ENCODE measurements around the gene EVA1C.
"Not testable (repeated sequence)": the region's sequence is repeated elsewhere in the genome, so short reads cannot be mapped to it uniquely, and the experiment has no call there.

EVA1C gene

DNA sequence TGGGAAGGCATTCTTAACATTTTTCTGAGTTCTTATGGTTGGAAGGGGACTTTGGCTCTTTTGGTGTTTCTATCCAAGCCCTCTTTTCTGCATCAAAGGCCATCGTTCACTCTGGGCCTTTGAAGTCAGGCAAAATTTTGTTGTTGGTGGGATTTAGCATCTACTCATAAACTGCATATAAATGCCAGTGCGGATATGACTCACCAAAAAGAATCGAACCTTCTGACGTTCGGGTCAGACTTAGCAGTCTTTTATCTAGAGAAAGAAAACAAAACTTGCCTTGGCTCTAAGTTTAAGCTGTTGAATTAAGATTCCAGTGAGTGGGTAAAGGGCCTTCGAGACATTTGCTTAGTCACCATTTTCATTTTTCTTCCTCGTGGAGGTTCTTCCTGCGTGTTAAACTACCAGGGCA, 51.4 kb downstream of the EVA1C start:
- DNase-seq: peak; percentile 50

DNA sequence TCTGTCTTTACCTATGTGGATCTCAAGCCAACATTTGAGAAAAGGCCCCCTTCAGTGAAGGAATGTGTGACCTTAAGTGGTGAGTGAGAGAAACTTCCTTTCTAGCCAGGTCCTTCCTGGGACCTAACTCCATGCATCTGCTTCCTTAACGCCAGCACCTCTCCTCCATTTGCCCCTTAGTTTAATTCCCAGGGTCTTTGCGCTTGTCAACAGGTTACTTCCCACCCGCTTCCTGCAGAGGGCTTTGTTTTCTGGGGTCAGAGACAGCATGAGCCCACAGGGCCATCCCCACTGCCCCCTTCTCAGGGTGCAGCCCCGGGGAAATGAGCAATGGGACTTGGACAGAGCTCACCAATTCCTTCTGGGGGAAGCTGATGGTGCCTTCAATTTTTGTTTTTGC, 54.8 kb downstream of the EVA1C start:
- DNase-seq: no peak

DNA sequence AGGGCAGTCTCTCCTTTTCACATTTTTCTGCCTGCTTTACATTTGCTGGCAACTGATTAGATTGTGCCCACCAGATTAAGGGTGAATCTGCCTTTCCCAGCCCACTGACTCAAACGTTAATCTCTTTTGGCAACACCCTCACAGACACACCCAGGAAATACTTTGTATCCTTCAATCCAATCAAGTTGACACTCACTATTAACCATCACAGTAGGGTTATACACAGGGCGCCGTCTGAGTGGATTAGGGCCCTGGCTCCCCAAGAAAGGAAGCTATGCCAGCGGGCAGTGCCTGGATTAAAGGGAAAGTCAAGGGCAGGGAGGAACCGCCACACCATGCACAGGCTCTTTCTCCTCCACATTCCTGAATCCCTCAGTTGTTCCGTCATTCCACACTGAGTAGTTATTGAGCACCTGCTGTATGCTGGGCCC, 56.2 kb downstream of the EVA1C start:
- DNase-seq: no peak

DNA sequence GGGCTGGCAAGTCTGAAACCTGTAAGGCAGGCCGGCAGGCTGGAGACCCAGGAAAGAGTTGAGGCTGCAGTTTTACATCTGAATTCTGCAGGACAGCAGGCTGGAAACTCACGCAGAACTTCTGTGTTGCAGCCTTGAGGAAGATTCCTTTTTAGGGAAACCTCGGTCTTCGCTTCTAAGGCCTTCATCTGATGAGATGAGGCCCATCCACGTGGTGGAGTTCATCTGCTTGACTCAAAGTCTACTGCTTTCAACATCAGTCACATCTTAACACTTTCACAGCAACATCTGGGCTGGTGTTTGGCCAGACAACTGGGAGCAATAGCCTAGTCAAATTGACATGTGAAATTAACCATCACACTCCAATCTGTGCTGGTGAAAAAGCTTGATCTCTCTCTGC, 57.1 kb downstream of the EVA1C start:
- no peak for DNase-seq

DNA sequence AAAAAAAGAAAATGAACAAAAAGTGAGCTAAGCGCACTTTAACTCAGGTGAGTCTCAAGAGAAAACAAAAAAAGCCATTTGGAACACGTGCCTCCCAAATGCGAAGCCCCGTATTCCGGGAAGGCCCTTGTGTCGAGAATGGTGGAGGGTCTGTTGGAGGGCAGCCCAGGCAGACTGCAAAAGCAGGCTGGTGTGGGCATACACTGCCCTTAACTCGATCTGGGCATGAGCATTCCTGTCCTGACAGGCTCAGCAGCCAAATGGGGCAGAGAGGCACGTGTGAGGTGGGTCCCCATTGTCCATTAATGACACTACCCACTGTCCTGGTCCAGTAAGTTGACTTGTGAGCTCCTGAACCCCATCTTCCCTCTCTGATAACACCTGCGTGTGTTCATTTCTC, 57.7 kb downstream of the EVA1C start:
- DNase-seq: no peak

DNA sequence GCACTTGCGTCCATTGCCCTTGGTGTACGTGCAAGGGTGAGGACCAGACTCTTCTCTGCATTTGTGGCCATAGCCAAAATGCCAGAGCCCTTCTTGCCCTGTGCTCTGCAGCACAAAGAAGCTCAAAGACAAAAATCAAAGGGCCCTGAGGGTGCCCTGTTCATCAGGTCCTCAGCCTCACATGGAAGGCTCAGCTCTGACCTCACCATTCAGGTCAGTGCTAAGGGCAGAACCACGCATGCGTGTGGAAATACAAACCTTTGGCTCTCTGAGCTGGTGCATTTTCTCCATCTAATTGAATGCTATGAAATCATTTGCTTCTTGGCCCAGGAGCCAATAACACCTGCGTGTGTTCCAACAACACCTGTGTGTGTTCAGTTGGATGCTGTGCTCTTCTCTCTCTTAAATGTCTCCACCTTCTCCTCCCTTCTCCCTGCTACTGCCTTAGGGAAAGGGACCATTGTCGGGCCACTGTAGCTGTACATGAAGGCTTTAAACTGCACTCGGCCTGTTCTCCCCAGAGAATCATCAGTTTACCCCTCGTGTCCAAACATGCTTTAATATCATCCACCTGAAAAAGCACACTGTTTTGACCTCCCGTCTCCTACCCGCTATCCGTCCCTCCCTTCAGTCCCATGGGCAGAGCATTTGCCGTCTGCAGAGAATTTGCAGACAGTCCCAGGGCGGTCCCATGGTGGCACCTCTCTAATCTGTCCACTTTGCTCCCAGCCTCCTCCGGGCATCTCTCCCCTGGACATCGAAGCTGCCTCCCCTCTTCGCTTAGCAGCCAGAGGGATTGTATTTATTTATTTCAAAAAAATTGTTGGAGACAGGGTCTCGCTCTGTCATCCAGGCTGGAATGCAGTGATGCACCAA, 60.6 kb downstream of the EVA1C start:
- no peak for DNase-seq

DNA sequence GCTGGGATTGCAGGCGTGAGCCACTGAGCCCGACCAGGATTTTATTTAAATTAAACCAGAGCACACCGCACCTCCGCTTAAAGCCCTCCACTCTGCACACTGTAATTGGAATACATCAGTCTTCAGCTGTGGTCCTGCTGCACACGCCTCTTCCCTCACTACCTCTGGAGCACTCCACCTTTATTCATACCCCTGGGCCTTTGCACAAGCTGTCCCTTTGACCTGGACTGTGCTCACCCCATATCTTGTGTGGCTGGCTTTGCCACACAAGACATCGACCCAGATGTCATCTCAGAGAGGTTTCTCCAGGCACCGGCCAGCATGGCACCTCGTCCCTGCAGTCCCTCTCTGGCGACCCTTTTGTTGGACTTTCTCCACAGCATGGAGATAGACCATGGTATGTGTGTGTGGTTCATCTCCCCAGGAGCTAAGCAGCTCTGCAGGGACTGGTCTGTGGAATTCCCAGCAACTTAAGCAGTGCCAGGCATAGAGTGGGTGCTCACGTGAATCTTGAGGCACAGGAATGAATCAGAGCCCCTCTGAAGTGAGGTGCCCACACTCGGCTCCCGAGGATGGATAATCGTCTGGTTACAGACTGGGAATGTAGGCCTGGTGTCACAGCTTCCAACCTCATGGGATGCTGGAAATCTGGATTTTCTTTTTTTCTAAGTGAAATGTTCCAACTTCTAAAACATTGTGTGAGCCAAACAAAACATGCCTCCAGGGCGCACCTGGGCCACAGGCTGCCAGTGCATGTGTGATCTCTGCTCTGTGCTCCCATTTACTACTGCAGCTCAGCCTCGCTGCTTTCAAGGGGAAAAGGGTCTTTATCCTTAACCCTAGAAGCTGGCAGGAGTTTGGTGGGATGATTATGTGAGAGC, 61.9 kb downstream of the EVA1C start:
- no peak for DNase-seq

DNA sequence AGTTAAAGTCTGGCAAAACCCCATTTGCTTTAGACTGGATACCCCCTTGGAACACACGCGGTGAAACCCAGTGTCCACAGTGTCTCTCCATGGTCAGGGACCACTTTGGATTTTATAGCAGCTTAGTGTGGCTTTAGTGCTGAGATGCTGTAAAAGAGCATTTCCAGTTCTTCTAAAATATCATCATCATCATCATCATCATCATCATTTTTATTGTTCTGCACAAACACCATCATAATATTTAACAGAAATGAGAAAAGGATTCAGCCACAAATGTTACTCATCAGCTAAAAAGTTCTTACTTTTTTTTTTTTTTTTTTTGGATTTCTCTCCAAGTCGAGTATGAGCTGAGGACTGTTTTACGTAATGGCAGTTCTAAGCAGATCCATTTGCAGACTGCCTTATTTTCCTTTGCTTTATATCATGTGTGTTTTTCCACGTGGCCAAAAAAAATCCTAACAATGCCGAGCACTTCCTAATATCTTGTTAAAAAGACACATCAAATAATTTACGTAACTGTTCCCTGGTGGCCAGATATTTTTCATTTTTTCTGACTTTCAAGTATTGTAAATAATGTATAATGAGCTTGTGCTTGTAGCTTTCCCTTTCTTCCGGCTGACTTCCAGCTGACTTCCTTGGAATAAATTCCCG, 62.8 kb downstream of the EVA1C start:
- DNase-seq: peak; percentile 77

DNA sequence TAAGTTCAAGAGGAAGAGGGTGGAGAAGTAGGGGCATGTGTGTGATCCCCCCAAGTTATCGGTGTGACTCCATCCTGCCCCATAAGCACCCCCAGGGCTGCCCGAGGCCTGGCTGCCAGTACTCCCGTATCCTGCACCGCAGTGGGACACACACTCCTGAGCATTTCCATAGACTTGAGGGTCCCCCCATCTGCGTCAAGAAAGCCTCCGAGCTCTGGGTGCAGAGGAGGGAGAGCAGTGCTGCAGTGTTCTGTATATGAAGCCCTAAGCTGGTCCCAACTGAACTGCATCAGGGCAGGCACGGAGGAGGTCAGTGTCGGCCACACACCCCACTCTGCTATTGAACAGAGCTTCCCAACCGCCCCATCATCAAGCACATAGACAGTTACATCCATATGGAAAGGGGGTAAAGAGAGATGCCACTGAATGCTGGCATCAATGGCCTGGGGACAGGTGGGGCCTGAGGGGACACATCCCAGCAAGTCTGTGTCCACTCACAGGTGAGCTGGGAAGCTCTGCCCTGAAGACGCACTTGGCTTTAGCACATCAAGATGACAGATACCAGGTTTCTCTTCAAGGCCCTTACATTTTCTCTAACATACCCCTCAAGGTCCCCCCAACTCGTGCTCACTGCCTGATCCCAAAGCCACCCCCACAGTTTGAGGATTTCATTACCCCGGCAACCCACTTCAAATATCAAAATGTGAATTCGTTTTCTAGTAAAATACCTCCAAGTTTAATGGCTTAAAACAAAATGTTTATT, 64.3 kb downstream of the EVA1C start:
- DNase-seq: no peak

DNA sequence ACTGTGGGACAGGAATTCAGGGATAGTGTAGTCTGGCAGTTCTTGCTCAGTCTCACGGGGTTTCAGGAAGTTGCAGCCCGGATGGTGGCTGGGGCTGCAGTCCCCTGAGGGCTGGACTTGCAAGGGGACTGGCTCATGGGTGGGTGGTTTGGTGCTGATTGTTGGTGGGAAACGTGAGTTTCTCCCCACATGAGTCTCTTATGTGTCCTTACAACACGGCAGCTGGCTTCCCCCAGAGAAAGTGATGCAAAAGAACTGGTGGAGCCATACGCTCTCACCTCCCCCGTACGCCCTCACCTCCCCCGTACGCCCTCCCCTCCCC, 64.9 kb downstream of the EVA1C start:
- DNase-seq: no peak

DNA sequence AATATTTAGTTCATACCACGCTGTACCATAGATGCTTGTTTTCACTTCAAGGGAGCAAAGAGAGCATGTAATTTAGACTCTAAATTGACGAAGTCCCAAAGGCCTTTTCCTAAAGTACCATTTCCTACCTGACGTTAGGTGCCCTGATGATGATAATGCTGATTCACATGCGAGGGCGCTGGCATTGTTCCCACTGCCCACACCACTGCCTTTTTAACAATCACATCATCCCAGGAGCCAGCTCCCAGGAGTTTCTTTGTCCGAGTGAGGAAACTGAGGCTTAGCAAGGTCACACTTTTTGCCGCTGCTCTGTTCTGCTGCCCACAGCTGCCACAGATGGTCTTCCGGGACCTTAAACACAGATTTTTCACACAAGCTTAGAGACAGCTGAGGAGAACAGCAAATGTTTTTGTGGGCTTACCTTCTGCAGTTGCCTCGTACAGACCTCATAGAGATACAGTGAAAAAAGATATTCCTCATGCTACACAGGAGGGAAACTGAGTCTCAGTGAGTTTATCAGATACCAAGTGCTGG, 69.4 kb downstream of the EVA1C start:
- no peak for DNase-seq

DNA sequence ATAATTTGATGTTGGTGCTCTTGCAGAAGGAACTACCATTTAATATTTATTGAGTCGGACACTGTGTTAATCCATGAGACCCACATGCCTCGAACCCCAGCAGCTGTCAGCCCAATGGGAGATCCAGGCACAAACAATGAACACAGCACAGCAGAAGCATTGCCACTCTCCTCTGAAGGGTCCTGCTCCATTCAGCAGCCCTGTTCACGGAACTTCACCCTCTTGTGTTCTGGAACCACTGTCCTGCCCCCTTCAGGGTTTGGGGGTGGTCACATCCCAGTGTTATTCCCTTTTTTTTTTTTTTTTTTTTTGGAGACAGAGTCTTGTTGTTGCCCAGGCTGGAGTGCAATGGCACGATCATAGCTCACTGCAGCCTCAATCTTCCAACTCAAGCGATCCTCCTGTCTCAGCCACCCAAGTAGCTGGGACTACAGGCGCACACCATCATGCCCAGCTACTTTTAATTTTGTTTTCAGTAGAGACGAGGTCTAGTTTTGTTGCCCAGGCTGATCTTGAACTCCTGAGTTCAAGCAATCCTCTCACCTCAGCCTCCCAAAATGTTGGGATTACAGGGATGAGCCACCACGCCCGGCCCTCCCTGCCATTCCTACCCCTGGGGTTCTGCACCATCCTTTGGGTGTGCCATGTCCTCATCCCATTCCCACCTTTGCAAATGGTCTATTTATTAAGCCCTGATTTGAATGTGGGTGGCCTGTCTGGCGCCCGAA, 70.2 kb downstream of the EVA1C start:
- DNase-seq: no peak

DNA sequence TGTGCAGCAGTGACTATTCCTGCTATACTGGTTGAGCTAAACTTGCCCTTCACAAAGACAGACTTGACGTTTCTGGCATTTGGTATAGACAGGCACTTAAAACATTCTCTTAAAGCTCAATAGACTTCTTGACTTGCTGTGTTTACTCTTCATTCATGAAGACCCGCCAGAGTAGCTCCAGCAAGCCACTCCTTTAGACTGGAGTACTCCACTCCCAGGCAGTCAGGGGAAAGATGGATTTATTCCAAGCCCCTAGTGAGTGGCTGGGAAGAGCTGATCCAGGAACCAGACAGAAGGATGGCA, 70.7 kb downstream of the EVA1C start:
- no peak for DNase-seq

DNA sequence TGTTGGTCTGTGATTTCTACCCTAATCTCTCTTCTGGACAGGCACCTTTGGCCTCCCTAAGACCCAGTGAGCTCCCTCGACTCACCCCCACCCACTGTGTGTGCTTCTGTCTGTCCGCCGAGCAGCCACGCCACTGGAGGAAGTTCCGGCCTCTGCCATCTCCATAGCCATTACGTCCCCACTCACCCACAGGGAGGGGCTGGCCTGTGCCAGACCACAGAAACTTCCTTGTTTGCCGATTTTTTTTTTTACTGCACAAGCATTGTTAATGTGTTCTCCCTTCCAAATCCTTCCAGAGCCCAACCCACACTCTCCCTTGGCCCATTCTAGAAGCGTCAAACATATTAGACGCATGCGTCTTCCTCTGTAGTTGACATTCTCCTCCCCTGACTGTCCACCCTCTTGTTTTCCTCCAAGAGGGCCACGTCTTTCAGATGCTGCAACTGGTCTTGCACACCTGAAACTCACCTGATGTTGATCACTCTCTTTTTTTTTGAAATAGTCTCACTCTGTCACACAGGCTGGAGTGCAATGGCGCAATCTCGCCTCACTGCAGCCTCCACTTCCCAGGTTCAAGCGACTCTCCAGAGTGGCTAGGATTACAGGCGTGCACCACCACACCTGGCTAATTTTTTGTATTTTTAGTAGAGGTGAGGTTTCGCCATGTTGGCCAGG, 72.3 kb downstream of the EVA1C start:
- DNase-seq: no peak

DNA sequence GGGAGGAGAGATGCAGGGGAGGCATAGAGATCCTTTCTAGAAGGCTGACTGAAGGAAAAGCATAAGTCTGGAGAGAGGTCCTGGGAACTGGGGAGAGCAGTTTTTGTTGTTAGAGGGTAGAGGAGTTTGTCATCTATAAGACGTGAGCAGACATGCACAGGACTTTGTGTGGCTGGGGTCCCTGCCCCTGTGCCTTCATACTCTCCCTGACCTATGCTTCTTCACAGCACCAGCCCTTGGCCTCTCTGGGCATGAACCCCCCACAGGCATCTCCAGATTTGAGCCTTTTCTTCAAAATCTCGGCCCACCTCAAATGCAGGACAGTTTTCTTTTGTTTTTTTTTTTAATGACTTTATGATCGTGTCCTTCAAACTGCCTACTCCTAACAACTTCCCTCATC, 79.9 kb downstream of the EVA1C start:
- DNase-seq: no peak

DNA sequence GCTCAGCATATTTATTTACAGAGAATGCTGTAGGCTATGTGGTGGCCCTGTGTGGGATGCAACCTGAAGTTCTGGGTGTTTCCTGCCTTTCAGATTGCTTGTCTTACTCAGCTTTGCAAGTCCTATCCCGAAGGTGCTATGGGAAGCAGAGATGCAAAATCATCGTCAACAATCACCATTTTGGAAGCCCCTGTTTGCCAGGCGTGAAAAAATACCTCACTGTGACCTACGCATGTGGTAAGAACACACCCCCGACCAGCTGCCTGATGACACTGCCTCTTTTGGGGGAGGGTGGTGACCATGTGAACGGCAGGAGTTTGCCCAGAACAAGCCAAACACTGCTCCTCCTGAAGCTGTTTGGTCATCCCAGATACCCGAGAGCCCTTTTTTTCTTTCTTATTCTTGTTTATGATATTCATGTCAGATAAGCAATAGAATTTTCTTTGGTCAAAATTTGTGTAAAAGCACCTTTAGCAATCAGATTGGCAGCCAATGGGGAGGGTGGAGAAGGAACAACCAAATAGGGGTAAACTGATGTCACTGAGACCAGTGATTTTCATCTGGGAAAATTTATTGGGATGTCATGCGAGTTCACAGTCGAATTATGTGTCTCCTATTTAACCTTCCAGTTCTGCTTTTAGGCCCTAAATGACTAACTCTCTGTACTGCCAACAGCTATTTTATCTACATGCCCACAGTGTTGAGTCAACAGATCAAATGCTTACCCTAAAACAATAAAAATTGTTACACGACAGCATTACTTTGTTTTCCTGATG, 82.6 kb downstream of the EVA1C start:
- DNase-seq: peak; percentile 44

DNA sequence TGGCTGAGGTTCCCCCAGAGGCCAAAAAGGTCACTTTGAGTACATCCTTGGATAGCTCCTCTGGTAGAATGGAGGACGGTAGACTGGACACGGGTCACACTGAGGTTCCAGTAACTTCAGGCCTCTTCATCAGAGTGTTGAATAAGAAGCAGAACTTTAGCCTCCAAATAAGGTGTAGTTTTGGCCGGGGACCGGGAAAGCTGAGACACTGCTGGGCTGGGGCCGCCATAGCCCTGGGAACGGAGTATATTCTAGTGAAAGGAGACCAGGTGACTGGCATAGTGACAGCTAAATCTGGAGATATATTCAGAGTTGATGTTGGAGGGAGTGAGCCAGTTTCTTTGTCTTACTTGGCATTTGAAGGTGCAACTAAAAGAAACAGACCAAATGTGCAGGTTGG, 84.1 kb downstream of the EVA1C start:
- no peak for DNase-seq

DNA sequence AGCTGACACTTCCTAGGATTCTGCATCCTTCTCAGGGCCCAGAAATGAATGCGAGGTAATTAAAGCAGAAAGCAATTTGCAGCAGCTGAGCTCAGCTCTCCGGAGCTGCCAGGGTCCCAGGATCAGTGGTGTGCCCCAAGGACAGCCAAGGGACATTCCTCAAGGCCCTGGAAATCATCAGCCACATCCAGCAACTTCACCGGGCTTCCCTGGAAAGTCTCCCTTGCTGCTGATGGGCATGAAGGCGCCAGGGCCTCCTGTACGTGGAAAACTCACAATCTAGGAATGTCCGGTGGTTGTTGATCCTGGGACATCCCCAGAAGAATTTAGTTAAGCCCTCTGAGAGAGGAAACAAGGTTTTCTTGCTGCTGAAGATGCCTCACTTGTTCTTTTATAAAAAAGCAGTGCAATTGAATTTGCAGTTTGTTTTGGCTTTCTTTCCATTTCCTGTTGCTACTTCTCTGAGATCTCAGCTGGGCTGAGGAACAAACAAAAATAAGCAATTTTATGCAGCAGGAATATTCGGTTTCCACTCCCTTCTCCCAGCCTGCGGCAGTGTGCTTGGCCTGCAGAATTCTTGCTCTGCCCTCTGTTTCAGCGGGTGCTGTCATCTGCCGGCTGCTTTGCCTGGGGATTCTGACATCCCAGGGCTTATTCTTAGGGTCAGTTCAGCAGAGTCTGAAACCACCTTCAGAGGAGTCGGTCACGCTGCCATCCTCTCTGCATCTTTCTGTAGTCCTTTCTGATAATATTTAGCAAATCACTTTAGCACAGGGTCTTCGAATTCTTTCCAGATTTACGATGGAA, 86.9 kb downstream of the EVA1C start:
- peak; percentile 56 for DNase-seq

DNA sequence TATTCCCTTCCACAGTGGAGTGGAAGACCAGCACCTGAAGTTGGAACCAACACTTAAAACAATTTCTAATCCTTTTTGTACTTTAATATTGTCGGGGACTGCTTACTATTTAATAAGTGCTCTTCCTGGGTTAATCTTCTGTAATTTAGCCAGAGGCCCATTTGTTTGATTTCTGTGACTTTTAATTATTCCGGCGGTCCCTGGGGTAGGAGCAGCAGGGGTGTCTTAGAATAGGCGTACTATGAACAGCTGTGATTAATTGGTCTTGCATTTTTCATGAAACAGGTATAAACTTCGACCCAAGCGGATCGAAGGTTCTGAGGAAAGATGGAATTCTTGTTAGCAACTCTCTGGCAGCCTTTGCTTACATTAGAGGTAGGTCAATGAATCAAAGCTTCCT, 91.1 kb downstream of the EVA1C start:
- DNase-seq: not testable (repeated sequence)

DNA sequence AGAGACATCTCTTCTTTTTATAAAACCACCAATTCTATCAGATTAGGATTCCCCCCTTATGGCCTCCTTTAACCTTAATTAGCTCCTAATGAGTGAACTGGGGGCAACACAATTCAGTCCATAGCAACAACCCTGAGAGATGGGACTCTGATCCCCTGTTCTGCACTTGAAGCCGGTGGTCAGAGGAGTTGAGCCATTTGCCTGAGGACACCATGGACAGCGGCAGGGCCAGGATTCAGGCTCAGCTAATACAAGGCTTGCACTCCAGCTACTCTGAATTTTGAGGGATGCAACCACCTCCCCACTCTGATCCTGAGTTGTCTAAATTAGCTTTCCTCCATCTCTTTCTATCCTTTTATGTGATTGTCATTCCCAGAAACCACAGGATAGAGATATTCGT, 93.3 kb downstream of the EVA1C start:
- not testable (repeated sequence) for DNase-seq

Data from fibroblast of skin of right biceps (primary cell).